Tibial nerve (tissue), 4 donors: Measurements from ENCODE around the gene RGS7. TPM values are rescaled to one million over a fixed set of nuclear protein-coding genes. Genes with fewer than 3 reads are reported as not detected.
"Not testable (repeated sequence)": the region's sequence is repeated elsewhere in the genome, so short reads cannot be mapped to it uniquely, and the experiment has no call there.

Experiments used
- DNase-seq, 2 donors: peaks; one replicate each; pipeline ENCODE4 v3.0.0-alpha.2; 2019; ENCODE audit warnings: low spot score in 2 of 2
- H3K27ac ChIP-seq, 4 donors: fragments of 200-600 bp; sonication (generic) in 3 of 4; one replicate each; pipeline ENCODE4 v1.5.1; 2017 to 2019; ENCODE audit warnings: mild to moderate bottlenecking in 1 of 4
- H3K27me3 ChIP-seq, 2 donors: fragments of 200-600 bp; sonication (generic) in 1 of 2; one replicate each; pipeline versions ENCODE4 v1.5.1 to v1.6.0; 2017 to 2019
- H3K36me3 ChIP-seq, 3 donors: fragments of 200-600 bp; sonication (generic); one replicate each; pipeline ENCODE4 v1.5.1; 2018 to 2019
- H3K4me1 ChIP-seq, 4 donors: fragments of 200-600 bp; sonication (generic) in 3 of 4; one replicate each; pipeline ENCODE4 v1.5.1; 2017 to 2019
- H3K4me3 ChIP-seq, 4 donors: fragments of 200-600 bp; sonication (generic) in 3 of 4; one replicate each; pipeline ENCODE4 v1.5.1; 2017 to 2019; ENCODE audit warnings: mild to moderate bottlenecking in 1 of 4, moderate library complexity in 1 of 4
- H3K9me3 ChIP-seq, 4 donors: fragments of 200-600 bp; sonication (generic) in 3 of 4; one replicate each; pipeline ENCODE4 v1.5.1; 2017 to 2019
- CTCF ChIP-seq, 5 experiments: fragments of 200-600 bp in 3 of 5; fragments of 450-650 bp in 2 of 5; sonication (generic) in 3 of 5; IDR thresholded peaks; one replicate each; pipeline ENCODE4 v1.5.1; 2016 to 2019; ENCODE audit warnings: antibody characterized with exemption in 5 of 5, mild to moderate bottlenecking in 3 of 5, moderate library complexity in 2 of 5
- EP300 ChIP-seq, 2 donors: sonication (generic); formaldehyde crosslinking; IDR thresholded peaks; one replicate each; pipeline ENCODE4 v1.6.1; 2017; ENCODE audit warnings: antibody characterized with exemption in 2 of 2, mild to moderate bottlenecking in 1 of 2
- POLR2A ChIP-seq, 2 donors: fragments of 450-650 bp; IDR thresholded peaks; one replicate each; pipeline ENCODE4 v1.6.1; 2017; ENCODE audit warnings: antibody characterized with exemption in 2 of 2, mild to moderate bottlenecking in 2 of 2, moderate library complexity in 2 of 2
- WGBS, 2 donors: methylation state at CpG; one replicate each; pipeline ENCODE4 v1.1.5; 2018; 5-methylcytosine and 5-hydroxymethylcytosine counted together
- total RNA-seq, 4 donors: library from RNA; depleted of rRNA; stranded (reverse); fragments of >200 nt; gene quantifications; one replicate each; pipeline ENCODE4 v1.1.0, GENCODE V29; 2016

RGS7 gene
- total RNA-seq, 4 donors from 2014 or later = 0.39 to 1.5 (median 1.0) TPM; not detected in 1

GRCh38 chr1:240747907-240748306 is 609.1 kb downstream of the RGS7 start:
- Histone ChIP-seq H3K9me3 (no peaks in the 10 kb centered on the region), H3K27ac (no peak overlapping the region), H3K4me1 (no peaks in the 10 kb centered on the region), H3K36me3 (no peaks in the 10 kb centered on the region), H3K4me3 (no peak overlapping the region), H3K27me3 (no peaks in the 10 kb centered on the region)
- no peak for DNase-seq
- TF ChIP-seq EP300 (IDR thresholded peaks at IDR 0.05) = no peak

GRCh38 chr1:240743705-240744104 is 613.3 kb downstream of the RGS7 start:
- no peaks in the 10 kb centered on the region for H3K9me3 ChIP-seq
- WGBS, 2 donors = 54 to 63% methylated on average over 2 of the region's 2 CpGs
- no peak overlapping the region for H3K4me3 ChIP-seq
- H3K4me1 ChIP-seq = peaks cover 0 to 11% (median 0%) of the 10 kb centered on the region in 4 donors
- DNase-seq = no peak
- no peaks in the 10 kb centered on the region for H3K36me3 ChIP-seq
- TF ChIP-seq CTCF (IDR thresholded peaks at IDR 0.05) (no peak), EP300 (IDR thresholded peaks at IDR 0.05) (no peak), POLR2A (IDR thresholded peaks at IDR 0.05) (no peak)
- H3K27ac ChIP-seq = no peak overlapping the region
- no peaks in the 10 kb centered on the region for H3K27me3 ChIP-seq

DNA sequence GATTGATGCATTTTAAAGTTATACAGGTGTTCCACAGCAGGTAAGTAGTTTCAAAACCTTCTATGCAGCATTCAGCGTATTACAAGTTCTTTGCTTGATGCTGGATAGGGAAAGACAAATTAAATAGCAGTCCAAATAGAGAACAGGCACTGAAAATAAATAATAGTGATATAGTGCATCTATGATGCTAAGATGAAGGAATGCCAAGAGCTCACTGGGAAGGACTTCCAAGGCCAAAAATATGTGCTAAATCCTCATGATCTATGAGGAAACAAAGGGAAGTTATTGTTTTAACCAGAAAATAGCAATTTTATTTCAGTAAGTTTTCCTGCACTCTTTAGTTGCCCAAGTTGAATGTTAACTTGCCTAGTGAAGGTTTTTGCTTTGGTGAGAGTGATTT is 617.3 kb downstream of the RGS7 start:
- H3K4me1 ChIP-seq = peaks cover 0 to 25% (median 0%) of the 10 kb centered on the region in 4 donors
- H3K36me3 ChIP-seq = no peaks in the 10 kb centered on the region
- no peak overlapping the region for H3K4me3 ChIP-seq
- no peaks in the 10 kb centered on the region for H3K9me3 ChIP-seq
- H3K27ac ChIP-seq = peak overlapping the region in 2 of 4 donors; percentile 7 to 41
- no peak for TF ChIP-seq POLR2A (IDR thresholded peaks at IDR 0.05)
- no peak for TF ChIP-seq CTCF (IDR thresholded peaks at IDR 0.05)
- no peak for TF ChIP-seq EP300 (IDR thresholded peaks at IDR 0.05)
- DNase-seq = no peak
- no peaks in the 10 kb centered on the region for H3K27me3 ChIP-seq
- 38 to 58% methylated on average over 1 of the region's 1 CpG for WGBS, 2 donors

- Histone ChIP-seq H3K4me1 (peaks cover 0 to 25% (median 0%) of the 10 kb centered on the region in 4 donors), H3K4me3 (no peak overlapping the region), H3K9me3 (no peaks in the 10 kb centered on the region), H3K36me3 (no peaks in the 10 kb centered on the region), H3K27me3 (no peaks in the 10 kb centered on the region), H3K27ac (peak overlapping the region in 1 of 4 donors; percentile 41)
- no peak for TF ChIP-seq CTCF (IDR thresholded peaks at IDR 0.05)
- no peak for TF ChIP-seq POLR2A (IDR thresholded peaks at IDR 0.05)
- TF ChIP-seq EP300 (IDR thresholded peaks at IDR 0.05) = no peak
- no peak for DNase-seq
Measured at GRCh38 chr1:240739139-240739538, 617.9 kb downstream of the RGS7 start.

DNA sequence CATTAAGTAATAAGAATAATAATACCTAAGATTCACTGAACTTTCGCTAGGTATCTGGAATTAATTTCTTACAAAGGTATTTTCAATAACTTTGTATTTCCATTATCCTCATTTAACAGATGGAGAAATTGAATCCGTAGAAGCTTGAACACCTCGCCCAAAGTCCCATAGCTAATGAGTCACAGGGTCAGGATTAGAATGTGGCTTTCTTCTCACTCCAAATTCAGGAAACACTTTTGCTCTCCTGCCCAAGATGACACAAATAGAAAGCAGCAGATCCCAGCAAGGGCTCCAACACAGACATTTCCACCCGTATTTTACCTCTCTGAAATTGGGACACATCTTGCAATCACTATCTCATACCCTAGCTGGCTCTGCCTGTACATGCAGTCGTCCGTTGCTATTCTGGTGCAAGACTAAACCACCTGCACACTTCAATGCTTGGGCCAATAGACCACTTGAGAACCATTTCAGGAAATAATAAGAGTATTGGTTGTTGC is 619.2 kb downstream of the RGS7 start:
- no peak for TF ChIP-seq EP300 (IDR thresholded peaks at IDR 0.05)
- TF ChIP-seq POLR2A (IDR thresholded peaks at IDR 0.05) = no peak
- TF ChIP-seq CTCF (IDR thresholded peaks at IDR 0.05) = no peak
- 65 to 73% methylated on average over 6 of the region's 6 CpGs for WGBS, 2 donors
- peak overlapping the region in 1 of 4 donors; percentile 26 for H3K27ac ChIP-seq
- no peaks in the 10 kb centered on the region for H3K36me3 ChIP-seq
- no peak overlapping the region for H3K4me3 ChIP-seq
- H3K27me3 ChIP-seq = no peaks in the 10 kb centered on the region
- H3K4me1 ChIP-seq = peaks cover 0 to 25% (median 0%) of the 10 kb centered on the region in 4 donors
- no peak for DNase-seq
- H3K9me3 ChIP-seq = no peaks in the 10 kb centered on the region

DNA sequence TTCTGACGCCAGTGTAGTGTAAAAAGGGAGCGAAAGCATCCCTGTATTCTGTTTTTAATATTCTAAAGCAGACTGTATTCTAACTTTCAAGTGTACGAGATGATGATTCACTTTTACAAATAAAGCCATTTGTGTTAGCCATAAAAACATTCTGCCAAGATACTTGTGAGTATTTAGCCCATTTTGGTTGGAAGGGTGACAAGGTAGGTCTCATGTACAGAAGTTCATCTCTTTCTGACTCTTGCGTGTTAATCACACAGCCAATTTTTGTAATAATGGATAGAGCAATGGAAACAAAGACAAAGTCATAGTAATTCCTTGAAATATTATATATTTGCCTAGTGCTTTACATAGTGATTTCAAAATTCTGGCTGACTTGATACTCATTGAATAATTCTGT is 619.7 kb downstream of the RGS7 start:
- no peak for TF ChIP-seq EP300 (IDR thresholded peaks at IDR 0.05)
- no peak for TF ChIP-seq POLR2A (IDR thresholded peaks at IDR 0.05)
- TF ChIP-seq CTCF (IDR thresholded peaks at IDR 0.05) = no peak
- Histone ChIP-seq H3K36me3 (no peaks in the 10 kb centered on the region), H3K27me3 (no peaks in the 10 kb centered on the region), H3K4me3 (no peak overlapping the region), H3K9me3 (no peaks in the 10 kb centered on the region), H3K4me1 (peaks cover 0 to 25% (median 0%) of the 10 kb centered on the region in 4 donors), H3K27ac (peak overlapping the region in 1 of 4 donors; percentile 17)
- 51% methylated on average over 4 of the region's 4 CpGs for WGBS, 2 donors
- DNase-seq = no peak

DNA sequence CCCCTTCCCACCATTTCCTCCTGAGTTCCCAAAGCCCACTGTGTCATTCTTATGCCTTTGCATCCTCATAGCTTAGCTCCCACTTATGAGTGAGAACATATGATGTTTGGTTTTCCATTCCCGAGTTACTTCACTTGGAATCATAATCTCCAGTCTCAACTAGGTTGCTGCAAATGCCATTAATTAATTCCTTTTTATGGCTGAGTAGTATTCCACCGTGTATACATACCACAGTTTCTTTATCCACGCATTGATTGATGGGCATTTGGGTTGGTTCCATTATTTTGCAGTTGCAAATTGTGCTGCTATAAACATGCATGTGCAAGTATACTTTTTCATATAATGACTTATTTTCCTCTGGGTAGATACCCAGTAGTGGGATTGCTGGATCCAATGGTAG is 622.3 kb downstream of the RGS7 start:
- not testable (repeated sequence) for H3K9me3 ChIP-seq, DNase-seq, H3K27ac ChIP-seq, H3K27me3 ChIP-seq, H3K4me3 ChIP-seq, H3K36me3 ChIP-seq
- peaks cover 0 to 23% (median 0%) of the 10 kb centered on the region in 4 donors for H3K4me1 ChIP-seq
- WGBS, 2 donors = 87% methylated on average over 3 of the region's 3 CpGs
